ENCODE measurements around the gene SPINT1. TPM values are rescaled to one million over a fixed set of nuclear protein-coding genes. Genes with fewer than 3 reads are reported as not detected.

The SPINT1 gene
- total RNA-seq, 1 donor from 2014 or later: 0.87 TPM

GRCh38 chr15:40878785-40879184, 34.9 kb downstream of the SPINT1 start:
- H3K27me3 Mint-ChIP-seq (ENCODE audit: low read depth): no peaks in the 10 kb centered on the region
- H3K4me3 Mint-ChIP-seq (ENCODE audit: unreplicated experiment): no peak overlapping the region
- H3K9me3 Mint-ChIP-seq (ENCODE audit: low read depth): no peaks in the 10 kb centered on the region
- no peaks in the 10 kb centered on the region for H3K36me3 Mint-ChIP-seq (ENCODE audit: low read depth)
- H3K4me1 Mint-ChIP-seq (ENCODE audit: low read depth): peaks cover 3% of the 10 kb centered on the region
- no peak overlapping the region for H3K27ac Mint-ChIP-seq (ENCODE audit: unreplicated experiment)
- DNase-seq (ENCODE audit: low spot score): no peak
- TF ChIP-seq, protein P1, sequence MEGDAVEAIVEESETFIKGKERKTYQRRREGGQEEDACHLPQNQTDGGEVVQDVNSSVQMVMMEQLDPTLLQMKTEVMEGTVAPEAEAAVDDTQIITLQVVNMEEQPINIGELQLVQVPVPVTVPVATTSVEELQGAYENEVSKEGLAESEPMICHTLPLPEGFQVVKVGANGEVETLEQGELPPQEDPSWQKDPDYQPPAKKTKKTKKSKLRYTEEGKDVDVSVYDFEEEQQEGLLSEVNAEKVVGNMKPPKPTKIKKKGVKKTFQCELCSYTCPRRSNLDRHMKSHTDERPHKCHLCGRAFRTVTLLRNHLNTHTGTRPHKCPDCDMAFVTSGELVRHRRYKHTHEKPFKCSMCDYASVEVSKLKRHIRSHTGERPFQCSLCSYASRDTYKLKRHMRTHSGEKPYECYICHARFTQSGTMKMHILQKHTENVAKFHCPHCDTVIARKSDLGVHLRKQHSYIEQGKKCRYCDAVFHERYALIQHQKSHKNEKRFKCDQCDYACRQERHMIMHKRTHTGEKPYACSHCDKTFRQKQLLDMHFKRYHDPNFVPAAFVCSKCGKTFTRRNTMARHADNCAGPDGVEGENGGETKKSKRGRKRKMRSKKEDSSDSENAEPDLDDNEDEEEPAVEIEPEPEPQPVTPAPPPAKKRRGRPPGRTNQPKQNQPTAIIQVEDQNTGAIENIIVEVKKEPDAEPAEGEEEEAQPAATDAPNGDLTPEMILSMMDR (IDR thresholded peaks at IDR 0.05): no peak

DNA sequence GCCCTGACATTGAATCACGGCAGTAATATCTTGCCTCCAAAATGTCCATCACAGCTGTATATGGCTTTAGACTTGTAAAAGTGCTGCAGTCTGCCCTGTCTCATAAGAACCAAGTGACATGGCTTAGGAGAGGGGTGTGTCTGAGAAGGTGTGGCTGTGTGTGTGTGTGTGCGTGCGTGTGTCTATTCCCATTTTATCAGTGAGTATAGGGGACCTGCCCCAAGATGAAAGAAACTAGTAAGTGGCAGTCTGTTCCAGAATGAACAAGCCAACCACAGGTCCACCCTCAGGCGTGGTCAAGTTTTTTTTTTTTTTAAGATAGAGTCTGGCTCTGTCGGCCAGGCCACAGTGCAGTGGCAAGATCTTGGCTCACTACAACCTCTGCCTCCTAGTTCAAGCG, 35.8 kb downstream of the SPINT1 start:
- no peaks in the 10 kb centered on the region for H3K27me3 Mint-ChIP-seq (ENCODE audit: low read depth)
- H3K4me3 Mint-ChIP-seq (ENCODE audit: unreplicated experiment): no peak overlapping the region
- TF ChIP-seq, protein P1 (IDR thresholded peaks at IDR 0.05): no peak
- H3K4me1 Mint-ChIP-seq (ENCODE audit: low read depth): no peaks in the 10 kb centered on the region
- H3K27ac Mint-ChIP-seq (ENCODE audit: unreplicated experiment): no peak overlapping the region
- no peak for DNase-seq (ENCODE audit: low spot score)
- no peaks in the 10 kb centered on the region for H3K36me3 Mint-ChIP-seq (ENCODE audit: low read depth)
- H3K9me3 Mint-ChIP-seq (ENCODE audit: low read depth): no peaks in the 10 kb centered on the region

DNA sequence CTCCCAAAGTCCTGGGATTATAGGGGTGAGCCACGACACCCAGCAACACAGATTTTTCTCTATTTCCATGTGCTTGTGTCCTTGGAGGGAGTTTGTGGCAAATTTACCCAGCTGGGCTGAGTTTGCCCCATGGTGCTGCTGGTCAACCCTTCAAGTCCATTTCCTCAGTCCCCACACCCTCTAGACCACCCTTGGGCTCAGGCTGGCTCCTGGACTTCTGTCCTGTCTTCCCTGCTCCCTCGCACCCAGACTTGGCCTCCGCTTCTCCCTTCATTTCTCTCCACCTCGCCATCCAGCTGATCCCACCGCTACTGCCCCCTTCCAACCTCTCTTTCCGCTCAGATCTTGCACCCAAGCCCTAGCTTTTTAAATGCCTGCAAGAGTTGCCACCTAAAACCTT, 37.5 kb downstream of the SPINT1 start:
- TF ChIP-seq, protein P1 (IDR thresholded peaks at IDR 0.05): no peak
- no peak overlapping the region for H3K27ac Mint-ChIP-seq (ENCODE audit: unreplicated experiment)

DNA sequence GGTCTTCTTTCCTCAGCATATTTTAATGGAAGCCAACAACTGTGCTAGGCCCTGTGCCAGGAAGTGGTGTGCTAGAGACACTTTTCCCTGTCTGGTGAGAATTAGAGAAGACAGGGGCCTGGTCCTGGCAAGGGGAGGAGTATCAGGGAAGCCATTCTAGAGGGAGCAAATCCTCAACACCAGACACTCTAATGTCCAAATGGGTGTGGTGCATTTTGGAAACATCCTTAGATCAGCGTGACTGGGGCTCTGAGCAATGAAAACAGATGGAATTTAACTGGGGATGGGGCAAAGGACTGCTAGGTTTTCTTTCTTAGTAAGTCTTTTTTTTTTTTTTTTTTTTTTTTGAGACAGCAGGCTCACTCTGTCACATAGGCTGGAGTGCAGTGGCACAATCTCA, 42.7 kb downstream of the SPINT1 start:
- Mint-ChIP-seq H3K4me1 (ENCODE audit: low read depth) (peaks cover 2% of the 10 kb centered on the region), H3K4me3 (ENCODE audit: unreplicated experiment) (no peak overlapping the region), H3K27me3 (ENCODE audit: low read depth) (no peaks in the 10 kb centered on the region), H3K27ac (ENCODE audit: unreplicated experiment) (no peak overlapping the region), H3K9me3 (ENCODE audit: low read depth) (no peaks in the 10 kb centered on the region), H3K36me3 (ENCODE audit: low read depth) (no peaks in the 10 kb centered on the region)
- DNase-seq (ENCODE audit: low spot score): no peak
- TF ChIP-seq, protein P1 (IDR thresholded peaks at IDR 0.05): no peak

More for the DNA sequence above, 37.5 kb downstream of the SPINT1 start:
- Mint-ChIP-seq H3K9me3 (ENCODE audit: low read depth) (no peaks in the 10 kb centered on the region), H3K4me1 (ENCODE audit: low read depth) (no peaks in the 10 kb centered on the region), H3K27me3 (ENCODE audit: low read depth) (no peaks in the 10 kb centered on the region), H3K4me3 (ENCODE audit: unreplicated experiment) (no peak overlapping the region), H3K36me3 (ENCODE audit: low read depth) (no peaks in the 10 kb centered on the region)
- no peak for DNase-seq (ENCODE audit: low spot score)

DNA sequence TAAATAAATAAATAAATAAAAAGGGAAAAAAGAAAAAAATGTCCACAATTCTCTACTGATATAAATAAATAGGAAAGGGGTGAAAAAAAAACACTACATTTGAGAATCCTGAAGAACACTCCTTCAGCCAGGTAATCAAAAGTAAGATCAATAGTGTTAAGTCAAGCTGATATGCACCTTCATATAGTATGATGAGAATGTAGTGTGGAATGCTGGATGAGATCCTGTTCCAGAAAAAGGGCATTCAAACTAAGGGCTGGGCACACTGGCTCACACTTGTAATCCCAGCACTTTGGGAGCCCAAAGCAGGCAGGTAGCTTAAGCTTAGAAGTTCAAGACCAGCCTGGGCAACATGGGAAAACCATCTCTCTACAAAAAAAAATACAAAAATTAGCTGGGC, 45.3 kb downstream of the SPINT1 start:
- no peak overlapping the region for H3K27ac Mint-ChIP-seq (ENCODE audit: unreplicated experiment)
- no peaks in the 10 kb centered on the region for H3K27me3 Mint-ChIP-seq (ENCODE audit: low read depth)
- TF ChIP-seq, protein P1 (IDR thresholded peaks at IDR 0.05): no peak
- peaks cover 9% of the 10 kb centered on the region for H3K4me1 Mint-ChIP-seq (ENCODE audit: low read depth)
- DNase-seq (ENCODE audit: low spot score): no peak
- no peaks in the 10 kb centered on the region for H3K36me3 Mint-ChIP-seq (ENCODE audit: low read depth)
- H3K9me3 Mint-ChIP-seq (ENCODE audit: low read depth): no peaks in the 10 kb centered on the region
- H3K4me3 Mint-ChIP-seq (ENCODE audit: unreplicated experiment): no peak overlapping the region
